HG02623 (cell line): ENCODE measurements around the gene KRTAP12-4.
"Not testable (repeated sequence)": the region's sequence is repeated elsewhere in the genome, so short reads cannot be mapped to it uniquely, and the experiment has no call there.

ENCODE experiments used
- ATAC-seq: cut with Tn5 transposase; IDR thresholded peaks from one replicate; pipeline ENCODE4 v1.9.1; 2021; ENCODE audit warnings: moderate library complexity; ENCODE audit not compliant: unreplicated experiment

Gene KRTAP12-4

GRCh38 chr21:44654576-44655175, at the start of gene KRTAP12-4:
Gene KRTAP12-4, minus strand, starts transcription at chr21:44654659. Its CDS starts 45 bp downstream, at chr21:44654614.
- ATAC-seq = no peak

GRCh38 chr21:44703731-44704635, 49.5 kb upstream of the KRTAP12-4 start:
- ATAC-seq = no peak

- no peak for ATAC-seq
These were observed 48.7 kb upstream of the KRTAP12-4 start for GRCh38 chr21:44702973-44703730.

GRCh38 chr21:44702111-44702972, 47.9 kb upstream of the KRTAP12-4 start:
- no peak for ATAC-seq

GRCh38 chr21:44701541-44701940, 47.1 kb upstream of the KRTAP12-4 start:
- no peak for ATAC-seq

- ATAC-seq = no peak
These were observed 46.6 kb upstream of the KRTAP12-4 start for GRCh38 chr21:44701023-44701400.

GRCh38 chr21:44700101-44701022, 45.9 kb upstream of the KRTAP12-4 start:
- ATAC-seq = no peak

GRCh38 chr21:44699502-44700001, 45.1 kb upstream of the KRTAP12-4 start:
- ATAC-seq = no peak

- no peak for ATAC-seq
These were observed 43.6 kb upstream of the KRTAP12-4 start for GRCh38 chr21:44697811-44698734.

- not testable (repeated sequence) for ATAC-seq
These were observed 42.8 kb upstream of the KRTAP12-4 start, which contains the start of gene KRTAP10-12 for GRCh38 chr21:44697172-44697810. Gene KRTAP10-12, plus strand, starts transcription at chr21:44697172. Its CDS starts 30 bp downstream, at chr21:44697202.

GRCh38 chr21:44696572-44696971, 42.1 kb upstream of the KRTAP12-4 start:
- no peak for ATAC-seq

- ATAC-seq = no peak
These were observed 41.2 kb upstream of the KRTAP12-4 start for GRCh38 chr21:44695641-44696040.

GRCh38 chr21:44695184-44695583, 40.7 kb upstream of the KRTAP12-4 start:
- no peak for ATAC-seq

GRCh38 chr21:44694776-44695175, 40.3 kb upstream of the KRTAP12-4 start:
- ATAC-seq = no peak

GRCh38 chr21:44692798-44693512, 38.5 kb upstream of the KRTAP12-4 start:
- no peak for ATAC-seq

- no peak for ATAC-seq
These were observed 37.2 kb upstream of the KRTAP12-4 start for GRCh38 chr21:44691686-44692085.

- ATAC-seq = not testable (repeated sequence)
These were observed 35.3 kb upstream of the KRTAP12-4 start for GRCh38 chr21:44689740-44690139.
